Activated naive CD8-positive, alpha-beta T cell treated with anti-CD3 and anti-CD28 coated beads for 36 hours (primary cell): ENCODE measurements around the gene MASP2. TPM values are rescaled to one million over a fixed set of nuclear protein-coding genes. Genes with fewer than 3 reads are reported as not detected.
"Not testable (repeated sequence)": the region's sequence is repeated elsewhere in the genome, so short reads cannot be mapped to it uniquely, and the experiment has no call there.

ENCODE experiments used
- DNase-seq: peaks from one replicate; pipeline ENCODE4 v3.0.0; 2021
- H3K27ac Mint-ChIP-seq: one replicate; pipeline ENCODE4 v1.8.0; 2022; ENCODE audit warnings: mild to moderate bottlenecking, moderate library complexity, mixed read lengths
- H3K27me3 Mint-ChIP-seq: one replicate; pipeline ENCODE4 v1.8.0; 2022; ENCODE audit warnings: mild to moderate bottlenecking, mixed read lengths
- H3K36me3 Mint-ChIP-seq: one replicate; pipeline ENCODE4 v1.8.0; 2021; ENCODE audit warnings: mild to moderate bottlenecking, mixed read lengths
- H3K4me1 Mint-ChIP-seq: one replicate; pipeline ENCODE4 v1.8.0; 2021; ENCODE audit warnings: mixed read lengths
- H3K4me3 Mint-ChIP-seq: one replicate; pipeline ENCODE4 v1.8.0; 2022; ENCODE audit warnings: mild to moderate bottlenecking, moderate library complexity, mixed read lengths
- H3K9me3 Mint-ChIP-seq: one replicate; pipeline ENCODE4 v1.8.0; 2022; ENCODE audit warnings: mixed read lengths
- total RNA-seq, 2 experiments: library from RNA; stranded (reverse); gene quantifications; one replicate each; pipeline ENCODE4 v1.2.3, GENCODE V29; 2021

MASP2 gene
- total RNA-seq, 2 experiments from 2014 or later, result 0.25 TPM; not detected in 1

DNA sequence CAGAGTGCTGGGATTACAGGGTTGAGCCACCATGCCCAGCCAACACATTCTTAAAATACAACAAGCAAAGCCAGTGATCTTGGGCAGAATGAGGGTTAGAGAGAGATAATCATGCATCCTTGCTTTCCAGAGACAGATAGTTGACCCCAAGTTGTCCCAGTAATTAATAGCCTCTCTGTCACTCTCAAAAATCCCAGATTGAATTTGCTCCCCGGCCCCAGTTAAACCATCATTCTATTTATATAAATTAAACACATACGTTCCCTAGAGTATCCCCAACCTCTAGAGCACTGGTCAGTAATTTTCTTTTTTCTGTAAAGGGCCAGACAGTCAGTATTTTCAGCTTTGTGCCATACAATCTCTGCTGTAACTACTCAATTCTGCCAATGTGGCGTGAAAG is 50.9 kb downstream of the MASP2 start:
- peaks cover 5% of the 10 kb centered on the region for H3K36me3 Mint-ChIP-seq
- peaks cover 9% of the 10 kb centered on the region for H3K9me3 Mint-ChIP-seq
- no peak overlapping the region for H3K4me3 Mint-ChIP-seq
- H3K4me1 Mint-ChIP-seq, result no peaks in the 10 kb centered on the region
- no peaks in the 10 kb centered on the region for H3K27me3 Mint-ChIP-seq
- no peak for DNase-seq
- H3K27ac Mint-ChIP-seq, result no peak overlapping the region

DNA sequence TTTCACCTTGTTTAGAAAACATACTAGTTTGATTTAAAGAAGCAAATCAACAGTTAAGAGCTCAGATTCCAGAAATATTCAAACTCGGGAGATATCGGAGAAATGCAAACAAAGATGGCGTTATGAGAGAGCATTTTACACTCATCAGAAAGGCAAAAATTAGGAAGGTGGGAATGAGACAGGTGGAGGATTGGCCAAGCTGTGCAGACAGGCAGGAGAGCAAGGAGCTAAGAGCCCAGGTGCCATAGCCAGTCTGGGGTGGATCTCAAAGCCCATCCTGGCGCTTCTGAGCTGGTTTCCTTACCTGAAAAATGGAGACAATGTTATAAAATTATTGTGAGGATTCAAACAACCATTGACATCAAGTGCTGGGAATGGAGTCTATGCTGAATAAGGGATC is 54.2 kb downstream of the MASP2 start:
- no peaks in the 10 kb centered on the region for H3K4me1 Mint-ChIP-seq
- H3K4me3 Mint-ChIP-seq, result no peak overlapping the region
- H3K27ac Mint-ChIP-seq, result no peak overlapping the region
- no peaks in the 10 kb centered on the region for H3K36me3 Mint-ChIP-seq
- DNase-seq, result no peak
- H3K27me3 Mint-ChIP-seq, result no peaks in the 10 kb centered on the region
- no peaks in the 10 kb centered on the region for H3K9me3 Mint-ChIP-seq

DNA sequence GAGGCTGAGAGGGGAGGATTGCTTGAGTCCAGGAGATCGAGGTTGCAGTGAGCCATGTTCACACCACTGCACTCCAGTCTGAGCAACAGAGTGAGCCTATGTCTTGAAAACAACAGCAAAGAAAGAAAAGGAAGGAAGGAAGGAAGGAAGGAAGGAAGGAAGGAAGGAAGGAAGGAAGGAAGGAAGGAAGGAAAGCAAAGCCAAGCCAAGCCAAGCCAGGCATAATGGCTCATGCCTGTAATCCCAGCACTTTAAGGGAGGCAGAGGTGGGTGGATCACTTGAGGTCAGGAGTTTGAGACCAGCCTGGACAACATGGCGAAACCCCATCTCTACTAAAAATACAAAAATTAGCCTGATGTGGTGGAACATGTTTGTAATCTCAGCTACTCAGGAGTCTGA is 55.0 kb downstream of the MASP2 start:
- DNase-seq, H3K9me3 Mint-ChIP-seq, H3K27me3 Mint-ChIP-seq, H3K4me3 Mint-ChIP-seq, H3K27ac Mint-ChIP-seq, H3K36me3 Mint-ChIP-seq, H3K4me1 Mint-ChIP-seq: not testable (repeated sequence)

DNA sequence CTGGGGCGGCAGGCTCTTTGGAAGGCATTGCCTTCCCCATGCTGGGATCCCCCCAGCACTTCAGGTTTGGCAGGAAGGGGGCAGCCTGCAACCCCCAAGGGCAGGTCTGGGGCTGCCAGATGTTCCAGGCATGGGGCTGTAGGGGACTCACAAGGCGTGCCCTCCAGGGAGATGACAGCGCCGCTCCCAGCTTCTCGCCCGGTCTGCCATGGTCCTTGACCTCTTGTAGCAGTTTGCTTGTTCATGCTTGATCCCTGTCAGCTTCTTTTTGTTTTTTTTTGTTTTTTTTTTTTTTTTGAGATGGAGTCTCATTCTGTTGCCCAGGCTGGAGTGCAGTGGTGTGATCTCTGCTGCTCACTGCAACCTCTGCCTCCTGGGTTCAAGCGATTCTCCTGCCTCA is 56.2 kb downstream of the MASP2 start:
- H3K27me3 Mint-ChIP-seq, result no peaks in the 10 kb centered on the region
- H3K9me3 Mint-ChIP-seq, result no peaks in the 10 kb centered on the region
- no peak overlapping the region for H3K27ac Mint-ChIP-seq
- no peaks in the 10 kb centered on the region for H3K36me3 Mint-ChIP-seq
- no peak for DNase-seq
- H3K4me3 Mint-ChIP-seq, result no peak overlapping the region
- H3K4me1 Mint-ChIP-seq, result peaks cover 2% of the 10 kb centered on the region

GRCh38 chr1:10989920-10990516 is 57.0 kb downstream of the MASP2 start:
- H3K36me3 Mint-ChIP-seq, H3K9me3 Mint-ChIP-seq, H3K4me3 Mint-ChIP-seq, DNase-seq, H3K4me1 Mint-ChIP-seq, H3K27me3 Mint-ChIP-seq, H3K27ac Mint-ChIP-seq: not testable (repeated sequence)

- Mint-ChIP-seq H3K27ac (no peak overlapping the region), H3K9me3 (no peaks in the 10 kb centered on the region), H3K4me1 (peaks cover 6% of the 10 kb centered on the region), H3K36me3 (no peaks in the 10 kb centered on the region), H3K4me3 (no peak overlapping the region), H3K27me3 (no peaks in the 10 kb centered on the region)
- DNase-seq, result no peak
Observed at GRCh38 chr1:10989095-10989494, 57.9 kb downstream of the MASP2 start.

DNA sequence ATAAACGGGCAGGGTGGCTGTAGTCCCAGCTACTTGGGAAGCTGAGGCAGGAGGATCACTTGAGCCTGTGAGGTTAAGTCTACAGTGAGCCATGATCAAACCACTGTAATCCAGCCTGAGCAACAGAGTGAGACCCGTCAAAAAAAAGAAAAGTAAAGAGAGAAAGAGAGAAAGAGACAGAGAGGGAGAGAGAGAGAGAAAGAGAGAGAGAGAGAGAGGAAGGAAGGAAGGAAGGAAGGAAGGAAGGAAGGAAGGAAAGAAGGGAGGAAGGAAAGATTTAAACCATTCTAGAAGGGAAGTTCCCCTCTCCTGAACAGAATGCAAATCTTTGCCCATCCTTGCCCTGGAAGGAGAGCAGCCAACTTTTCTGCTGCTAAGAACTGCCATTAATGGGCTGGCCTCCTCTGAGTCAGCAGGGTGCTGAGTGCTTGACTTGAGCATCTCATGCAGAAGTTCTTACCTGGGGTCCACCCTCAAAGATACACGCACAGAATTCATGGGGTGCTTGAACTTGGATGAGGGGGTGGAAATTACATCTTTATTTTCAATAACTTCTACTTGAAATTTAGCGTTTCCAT is 59.1 kb downstream of the MASP2 start:
- no peak overlapping the region for H3K4me3 Mint-ChIP-seq
- H3K27me3 Mint-ChIP-seq, result no peaks in the 10 kb centered on the region
- H3K4me1 Mint-ChIP-seq, result peaks cover 6% of the 10 kb centered on the region
- H3K36me3 Mint-ChIP-seq, result no peaks in the 10 kb centered on the region
- no peaks in the 10 kb centered on the region for H3K9me3 Mint-ChIP-seq
- H3K27ac Mint-ChIP-seq, result no peak overlapping the region
- DNase-seq, result no peak

GRCh38 chr1:10986525-10986890 is 60.5 kb downstream of the MASP2 start:
- peaks cover under 1% of the 10 kb centered on the region for H3K27me3 Mint-ChIP-seq
- H3K36me3 Mint-ChIP-seq, result no peaks in the 10 kb centered on the region
- H3K9me3 Mint-ChIP-seq, result no peaks in the 10 kb centered on the region
- H3K27ac Mint-ChIP-seq, result no peak overlapping the region
- H3K4me3 Mint-ChIP-seq, result no peak overlapping the region
- DNase-seq, result no peak
- peaks cover 6% of the 10 kb centered on the region for H3K4me1 Mint-ChIP-seq

- no peaks in the 10 kb centered on the region for H3K9me3 Mint-ChIP-seq
Observed at GRCh38 chr1:10980841-10981727, 66.0 kb downstream of the MASP2 start.

DNA sequence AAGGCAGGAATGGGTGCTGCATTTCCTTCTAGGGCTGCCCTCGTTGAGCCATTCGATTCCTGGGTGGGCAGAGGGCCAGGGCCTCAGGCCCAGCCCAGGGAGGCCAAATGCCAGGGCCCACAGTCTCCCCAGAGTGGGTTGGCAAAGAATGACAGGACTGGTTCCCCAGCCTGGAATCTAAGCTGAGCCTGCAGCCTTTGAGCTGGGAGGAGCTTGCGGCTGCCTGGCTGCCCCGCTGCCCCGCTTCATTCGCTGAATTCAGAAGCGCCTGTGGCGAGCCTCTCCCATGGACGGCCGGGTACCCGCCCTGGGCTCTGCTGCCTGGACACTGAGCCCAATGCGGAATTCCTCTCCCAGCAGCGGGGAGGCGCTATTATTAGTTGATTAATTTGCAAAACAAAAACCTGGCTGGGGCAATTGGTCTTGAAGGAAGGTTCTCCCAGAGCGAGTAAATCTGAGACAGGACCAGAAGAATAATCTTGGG is 66.9 kb downstream of the MASP2 start:
- no peak overlapping the region for H3K27ac Mint-ChIP-seq
- no peaks in the 10 kb centered on the region for H3K9me3 Mint-ChIP-seq
- no peaks in the 10 kb centered on the region for H3K36me3 Mint-ChIP-seq
- DNase-seq, result no peak
- H3K4me1 Mint-ChIP-seq, result no peaks in the 10 kb centered on the region
- no peak overlapping the region for H3K4me3 Mint-ChIP-seq
- peaks cover 30% of the 10 kb centered on the region for H3K27me3 Mint-ChIP-seq

More at GRCh38 chr1:10980841-10981727, 66.0 kb downstream of the MASP2 start:
- no peaks in the 10 kb centered on the region for H3K36me3 Mint-ChIP-seq
- no peak for DNase-seq
- no peak overlapping the region for H3K27ac Mint-ChIP-seq
- no peak overlapping the region for H3K4me3 Mint-ChIP-seq
- peaks cover 6% of the 10 kb centered on the region for H3K4me1 Mint-ChIP-seq
- peaks cover 30% of the 10 kb centered on the region for H3K27me3 Mint-ChIP-seq

GRCh38 chr1:10979483-10979920 is 67.5 kb downstream of the MASP2 start:
- DNase-seq, result no peak
- Mint-ChIP-seq H3K4me3 (no peak overlapping the region), H3K27me3 (peaks cover 30% of the 10 kb centered on the region), H3K4me1 (no peaks in the 10 kb centered on the region), H3K9me3 (no peaks in the 10 kb centered on the region), H3K27ac (no peak overlapping the region), H3K36me3 (no peaks in the 10 kb centered on the region)

GRCh38 chr1:10978719-10979118 is 68.3 kb downstream of the MASP2 start:
- H3K27ac Mint-ChIP-seq, result no peak overlapping the region
- no peaks in the 10 kb centered on the region for H3K4me1 Mint-ChIP-seq
- H3K9me3 Mint-ChIP-seq, result no peaks in the 10 kb centered on the region
- peaks cover 30% of the 10 kb centered on the region for H3K27me3 Mint-ChIP-seq
- H3K36me3 Mint-ChIP-seq, result no peaks in the 10 kb centered on the region
- no peak for DNase-seq
- H3K4me3 Mint-ChIP-seq, result no peak overlapping the region

Other genes starting within 250 kb of the MASP2 start
- gene TARDBP, start 34.6 kb downstream of the MASP2 start, total RNA-seq, result 100 to 1,000 TPM; 202 to 206 TPM
- 100 to 1,000 TPM; 387 to 388 TPM for gene SRM, start 12.8 kb upstream of the MASP2 start, total RNA-seq
- 10 to 100 TPM; 80.9 to 93.2 TPM for gene EXOSC10, start 52.6 kb upstream of the MASP2 start, total RNA-seq
- gene ANGPTL7, start 142.1 kb upstream of the MASP2 start, total RNA-seq, result not detected
- gene MTOR, start 215.3 kb upstream of the MASP2 start, total RNA-seq, result 10 to 100 TPM; 43.0 to 45.2 TPM
- 10 to 100 TPM; 39.1 to 41.4 TPM for gene UBIAD1, start 226.0 kb upstream of the MASP2 start, total RNA-seq